IgD-negative memory B cell (primary cell): ENCODE measurements around the gene ACSL1. TPM values are rescaled to one million over a fixed set of nuclear protein-coding genes. Genes with fewer than 3 reads are reported as not detected.

Experiments used
- H3K27ac Mint-ChIP-seq, 3 donors: one replicate each; pipeline ENCODE4 v1.8.0; 2020 to 2022; ENCODE audit warnings: mild to moderate bottlenecking in 3 of 3, mixed read lengths in 3 of 3, moderate library complexity in 1 of 3
- H3K27me3 Mint-ChIP-seq: one replicate; pipeline ENCODE4 v1.8.0; 2021; ENCODE audit warnings: mixed read lengths
- H3K36me3 Mint-ChIP-seq: one replicate; pipeline ENCODE4 v1.8.0; 2020; ENCODE audit warnings: mild to moderate bottlenecking, mixed read lengths
- H3K4me1 Mint-ChIP-seq, 3 donors: one replicate each; pipeline ENCODE4 v1.8.0; 2020 to 2022; ENCODE audit warnings: mixed read lengths in 3 of 3, mild to moderate bottlenecking in 1 of 3
- H3K4me3 Mint-ChIP-seq, 4 donors: one replicate each; pipeline ENCODE4 v1.8.0; 2020 to 2022; ENCODE audit warnings: mild to moderate bottlenecking in 4 of 4, mixed read lengths in 4 of 4, moderate library complexity in 3 of 4
- H3K9me3 Mint-ChIP-seq, 3 donors: one replicate each; pipeline ENCODE4 v1.8.0; 2020 to 2021; ENCODE audit warnings: mixed read lengths in 3 of 3, mild to moderate bottlenecking in 1 of 3
- polyA plus RNA-seq: library from polyadenylated mRNA; unstranded; fragments of 300-500 nt; fragmentation: Illumina TruSeq; gene quantifications from one replicate; pipeline ENCODE4 v1.2.3, GENCODE V29; 2021

Gene ACSL1
- polyA plus RNA-seq, 1 donor from 2014 or later, result 9.2 TPM

GRCh38 chr4:184732126-184732525, 93.6 kb downstream of the ACSL1 start:
- Mint-ChIP-seq H3K27ac (peak overlapping the region in 1 of 3 donors; percentile 79), H3K9me3 (no peaks in the 10 kb centered on the region), H3K27me3 (no peaks in the 10 kb centered on the region), H3K36me3 (no peaks in the 10 kb centered on the region), H3K4me3 (peak overlapping the region; percentile 57 to 98 (median 94)), H3K4me1 (peaks cover 9 to 15% (median 11%) of the 10 kb centered on the region in 3 donors)

GRCh38 chr4:184731056-184731455, 94.7 kb downstream of the ACSL1 start:
- Mint-ChIP-seq H3K9me3 (no peaks in the 10 kb centered on the region), H3K27me3 (no peaks in the 10 kb centered on the region), H3K36me3 (no peaks in the 10 kb centered on the region), H3K4me3 (peak overlapping the region in 1 of 4 donors; percentile 92), H3K4me1 (peaks cover 14 to 20% (median 15%) of the 10 kb centered on the region in 3 donors), H3K27ac (peak overlapping the region in 1 of 3 donors; percentile 79)

GRCh38 chr4:184729946-184730345, 95.8 kb downstream of the ACSL1 start:
- Mint-ChIP-seq H3K27me3 (no peaks in the 10 kb centered on the region), H3K36me3 (peaks cover 2% of the 10 kb centered on the region), H3K4me1 (peaks cover 18 to 25% (median 18%) of the 10 kb centered on the region in 3 donors), H3K9me3 (no peaks in the 10 kb centered on the region), H3K4me3 (no peak overlapping the region), H3K27ac (no peak overlapping the region)

GRCh38 chr4:184728858-184729257, 96.9 kb downstream of the ACSL1 start:
- no peaks in the 10 kb centered on the region for H3K9me3 Mint-ChIP-seq
- H3K4me3 Mint-ChIP-seq, result no peak overlapping the region
- H3K36me3 Mint-ChIP-seq, result peaks cover 2% of the 10 kb centered on the region
- H3K27me3 Mint-ChIP-seq, result no peaks in the 10 kb centered on the region
- H3K4me1 Mint-ChIP-seq, result peaks cover 13 to 18% (median 18%) of the 10 kb centered on the region in 3 donors
- no peak overlapping the region for H3K27ac Mint-ChIP-seq

- Mint-ChIP-seq H3K4me3 (no peak overlapping the region), H3K27me3 (no peaks in the 10 kb centered on the region), H3K4me1 (peaks cover 9 to 13% (median 10%) of the 10 kb centered on the region in 3 donors), H3K36me3 (peaks cover 3% of the 10 kb centered on the region), H3K9me3 (peaks cover 0 to 2% (median 0%) of the 10 kb centered on the region in 3 donors), H3K27ac (peak overlapping the region in 1 of 3 donors; percentile 18)
Measured at GRCh38 chr4:184727430-184727829, 98.3 kb downstream of the ACSL1 start.

- peaks cover 12% of the 10 kb centered on the region for H3K36me3 Mint-ChIP-seq
- H3K9me3 Mint-ChIP-seq, result peaks cover 4 to 19% (median 8%) of the 10 kb centered on the region in 3 donors
- H3K4me3 Mint-ChIP-seq, result no peak overlapping the region
- H3K27ac Mint-ChIP-seq, result peak overlapping the region in 1 of 3 donors; percentile 11
- peaks cover 9 to 10% (median 9%) of the 10 kb centered on the region in 3 donors for H3K4me1 Mint-ChIP-seq
- H3K27me3 Mint-ChIP-seq, result no peaks in the 10 kb centered on the region
Measured at GRCh38 chr4:184722798-184723197, 103.0 kb downstream of the ACSL1 start.

- peaks cover 12% of the 10 kb centered on the region for H3K36me3 Mint-ChIP-seq
- peaks cover 9 to 10% (median 9%) of the 10 kb centered on the region in 3 donors for H3K4me1 Mint-ChIP-seq
- no peaks in the 10 kb centered on the region for H3K27me3 Mint-ChIP-seq
- H3K9me3 Mint-ChIP-seq, result peaks cover 4 to 19% (median 8%) of the 10 kb centered on the region in 3 donors
- H3K27ac Mint-ChIP-seq, result peak overlapping the region in 1 of 3 donors; percentile 60
- H3K4me3 Mint-ChIP-seq, result no peak overlapping the region
Measured at GRCh38 chr4:184721254-184721653, 104.5 kb downstream of the ACSL1 start.

- H3K27ac Mint-ChIP-seq, result peak overlapping the region in 1 of 3 donors; percentile 29
- peaks cover 4 to 5% (median 4%) of the 10 kb centered on the region in 3 donors for H3K4me1 Mint-ChIP-seq
- no peak overlapping the region for H3K4me3 Mint-ChIP-seq
- peaks cover 4 to 19% (median 8%) of the 10 kb centered on the region in 3 donors for H3K9me3 Mint-ChIP-seq
- no peaks in the 10 kb centered on the region for H3K27me3 Mint-ChIP-seq
- H3K36me3 Mint-ChIP-seq, result peaks cover 13% of the 10 kb centered on the region
Measured at GRCh38 chr4:184719407-184719806, 106.4 kb downstream of the ACSL1 start.

GRCh38 chr4:184715526-184715925, 110.2 kb downstream of the ACSL1 start:
- H3K4me1 Mint-ChIP-seq, result peaks cover 2 to 5% (median 4%) of the 10 kb centered on the region in 3 donors
- peaks cover 0 to 6% (median 4%) of the 10 kb centered on the region in 3 donors for H3K9me3 Mint-ChIP-seq
- H3K27ac Mint-ChIP-seq, result no peak overlapping the region
- H3K36me3 Mint-ChIP-seq, result peaks cover 3% of the 10 kb centered on the region
- H3K27me3 Mint-ChIP-seq, result no peaks in the 10 kb centered on the region
- H3K4me3 Mint-ChIP-seq, result no peak overlapping the region

GRCh38 chr4:184713887-184714286, 111.9 kb downstream of the ACSL1 start:
- H3K27me3 Mint-ChIP-seq, result no peaks in the 10 kb centered on the region
- peaks cover 2 to 5% (median 4%) of the 10 kb centered on the region in 3 donors for H3K4me1 Mint-ChIP-seq
- peaks cover 6% of the 10 kb centered on the region for H3K36me3 Mint-ChIP-seq
- H3K9me3 Mint-ChIP-seq, result no peaks in the 10 kb centered on the region
- H3K4me3 Mint-ChIP-seq, result no peak overlapping the region
- no peak overlapping the region for H3K27ac Mint-ChIP-seq

- H3K4me1 Mint-ChIP-seq, result peaks cover 2 to 5% (median 4%) of the 10 kb centered on the region in 3 donors
- no peaks in the 10 kb centered on the region for H3K9me3 Mint-ChIP-seq
- peaks cover 6% of the 10 kb centered on the region for H3K36me3 Mint-ChIP-seq
- no peak overlapping the region for H3K4me3 Mint-ChIP-seq
- no peak overlapping the region for H3K27ac Mint-ChIP-seq
- no peaks in the 10 kb centered on the region for H3K27me3 Mint-ChIP-seq
Measured at GRCh38 chr4:184712322-184712721, 113.4 kb downstream of the ACSL1 start.

GRCh38 chr4:184706453-184706852, 119.3 kb downstream of the ACSL1 start:
- no peaks in the 10 kb centered on the region for H3K9me3 Mint-ChIP-seq
- peak overlapping the region in 1 of 4 donors; percentile 21 for H3K4me3 Mint-ChIP-seq
- H3K27me3 Mint-ChIP-seq, result no peaks in the 10 kb centered on the region
- peaks cover 4% of the 10 kb centered on the region for H3K36me3 Mint-ChIP-seq
- H3K27ac Mint-ChIP-seq, result no peak overlapping the region
- H3K4me1 Mint-ChIP-seq, result peaks cover 0 to 3% (median 2%) of the 10 kb centered on the region in 3 donors

GRCh38 chr4:184705692-184706091, 120.1 kb downstream of the ACSL1 start:
- Mint-ChIP-seq H3K4me3 (peak overlapping the region in 2 of 4 donors; percentile 1 to 3), H3K9me3 (no peaks in the 10 kb centered on the region), H3K27ac (no peak overlapping the region), H3K4me1 (peaks cover 0 to 3% (median 2%) of the 10 kb centered on the region in 3 donors), H3K36me3 (peaks cover 4% of the 10 kb centered on the region), H3K27me3 (no peaks in the 10 kb centered on the region)
